GM19372 (cell line): ENCODE results near the gene CDC45.
A peak's percentile ranks its signal among the peaks of the same experiment; 100 is the strongest.
"Not testable (repeated sequence)": the region's sequence is repeated elsewhere in the genome, so short reads cannot be mapped to it uniquely, and the experiment has no call there.

Experiments used
- ATAC-seq: cut with Tn5 transposase; IDR thresholded peaks from one replicate; pipeline ENCODE4 v1.9.1; 2021; ENCODE audit warnings: mild to moderate bottlenecking, low read depth, moderate library complexity; ENCODE audit not compliant: unreplicated experiment

CDC45 gene

DNA sequence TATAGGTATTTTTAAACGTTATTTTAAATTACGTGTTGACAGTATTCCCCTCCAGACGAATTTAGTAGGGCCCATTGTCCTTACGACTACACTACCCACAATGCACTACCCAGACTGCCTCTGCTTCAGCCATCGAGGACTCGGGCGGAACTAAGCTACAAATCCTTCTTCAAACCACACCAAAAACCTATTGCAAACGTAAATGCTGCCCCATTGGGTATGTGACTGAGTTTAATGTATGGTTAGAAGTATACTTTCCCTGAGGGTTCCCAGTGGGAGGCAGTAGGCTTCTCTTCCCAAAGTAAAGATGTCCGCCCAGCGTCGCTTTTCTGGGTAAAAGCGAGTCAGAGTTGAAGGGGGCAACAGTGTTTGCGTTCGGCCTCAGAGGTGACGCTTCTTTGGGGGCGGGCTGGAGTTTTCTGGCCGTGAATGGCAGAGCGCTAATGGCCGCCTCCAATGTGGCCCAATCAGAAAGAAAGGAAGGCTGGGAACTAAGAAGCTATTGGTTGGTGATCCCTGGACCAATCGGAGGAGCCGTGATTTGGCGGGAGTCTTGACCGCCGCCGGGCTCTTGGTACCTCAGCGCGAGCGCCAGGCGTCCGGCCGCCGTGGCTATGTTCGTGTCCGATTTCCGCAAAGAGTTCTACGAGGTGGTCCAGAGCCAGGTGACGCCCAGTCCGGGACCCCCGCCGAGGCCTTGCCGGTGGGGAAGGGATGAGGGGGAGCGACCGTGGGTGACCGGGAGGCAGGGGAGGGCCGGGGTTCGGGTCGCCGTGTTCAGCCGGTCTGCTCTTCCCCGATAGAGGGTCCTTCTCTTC is at the start of gene CDC45:
Gene CDC45, plus strand, starts transcription at position 566 of the 818 bp plus-strand sequence. Its CDS starts 49 bp downstream, at position 615.
- ATAC-seq: peak; percentile 88

DNA sequence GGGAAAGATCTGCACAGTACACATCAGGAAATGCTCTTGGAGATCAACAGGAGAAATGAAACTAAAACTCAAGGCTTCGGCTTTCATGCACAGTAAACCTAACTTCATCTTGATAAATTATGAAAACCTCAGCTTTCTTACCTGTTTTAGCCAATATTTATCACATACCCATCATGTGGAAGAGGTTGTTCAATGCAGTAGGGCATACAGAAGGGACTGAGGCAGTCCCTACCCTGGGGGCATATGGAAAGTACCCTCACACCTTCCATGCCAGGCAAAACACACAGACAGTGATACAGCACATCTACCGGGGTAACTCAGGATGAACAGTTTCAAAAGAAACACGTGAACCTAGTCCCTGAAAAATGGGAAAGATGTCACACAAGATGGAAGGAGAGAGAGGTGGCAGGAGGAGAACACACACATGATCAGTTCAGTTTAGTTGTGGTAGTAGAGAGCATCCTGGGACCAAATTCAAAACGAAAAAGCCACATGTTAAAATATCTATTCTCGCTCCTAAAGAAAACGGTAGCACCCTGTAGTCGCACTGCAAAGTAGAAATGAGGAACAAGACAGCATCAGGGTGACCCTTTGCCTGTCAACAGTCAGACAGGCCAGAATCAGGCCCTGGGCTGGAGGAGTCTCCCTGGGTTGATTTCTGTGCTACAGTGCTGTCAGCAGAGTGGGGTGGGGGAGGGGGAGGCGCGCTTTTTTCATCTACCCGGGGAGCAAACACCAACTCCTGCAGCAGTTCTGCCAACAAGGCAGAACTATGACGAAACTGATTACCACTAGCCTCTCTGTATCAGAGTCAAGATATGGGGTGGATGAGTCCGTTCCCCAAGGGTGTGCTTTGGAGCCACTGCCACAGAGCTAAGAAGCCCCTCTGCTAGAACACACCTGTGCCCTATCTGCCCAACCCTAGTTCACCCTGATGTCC is 49.5 kb upstream of the CDC45 start:
- no peak for ATAC-seq

- ATAC-seq: no peak
Observed at GRCh38 chr22:19430890-19431541, 48.7 kb upstream of the CDC45 start.

- peak; percentile 50 for ATAC-seq
Observed at GRCh38 chr22:19431649-19432132, 48.0 kb upstream of the CDC45 start, which contains the start of gene HIRA. Gene HIRA, minus strand, starts transcription at chr22:19431733. Its CDS starts 257 bp downstream, at chr22:19431476.

GRCh38 chr22:19432133-19432851 is 47.4 kb upstream of the CDC45 start, which contains the start of gene MRPL40:
Gene MRPL40, plus strand, starts transcription at chr22:19432545. Its CDS starts 10 bp downstream, at chr22:19432555.
- ATAC-seq: peak; percentile 77

DNA sequence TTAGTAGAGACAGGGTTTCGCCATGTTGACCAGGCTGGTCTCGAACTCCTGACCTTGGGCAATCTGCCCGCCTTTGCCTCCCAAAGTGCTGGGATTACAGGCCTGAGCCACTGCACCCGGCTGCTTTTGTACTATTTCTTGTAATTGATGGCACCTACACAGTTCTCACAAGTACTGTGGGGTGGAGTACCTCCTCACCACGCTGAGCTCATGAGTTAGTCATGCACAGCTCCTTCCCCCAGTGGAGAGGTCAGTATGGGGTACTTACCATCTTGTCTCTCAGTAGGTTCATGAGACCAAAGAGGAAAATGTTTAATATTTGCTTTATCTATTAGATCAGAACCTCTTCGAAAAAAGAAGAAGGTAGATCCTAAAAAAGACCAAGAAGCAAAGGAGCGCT is 45.3 kb upstream of the CDC45 start:
- no peak for ATAC-seq

- no peak for ATAC-seq
Observed at GRCh38 chr22:19434829-19435580, 44.7 kb upstream of the CDC45 start.

GRCh38 chr22:19436444-19437161 is 43.1 kb upstream of the CDC45 start:
- not testable (repeated sequence) for ATAC-seq

DNA sequence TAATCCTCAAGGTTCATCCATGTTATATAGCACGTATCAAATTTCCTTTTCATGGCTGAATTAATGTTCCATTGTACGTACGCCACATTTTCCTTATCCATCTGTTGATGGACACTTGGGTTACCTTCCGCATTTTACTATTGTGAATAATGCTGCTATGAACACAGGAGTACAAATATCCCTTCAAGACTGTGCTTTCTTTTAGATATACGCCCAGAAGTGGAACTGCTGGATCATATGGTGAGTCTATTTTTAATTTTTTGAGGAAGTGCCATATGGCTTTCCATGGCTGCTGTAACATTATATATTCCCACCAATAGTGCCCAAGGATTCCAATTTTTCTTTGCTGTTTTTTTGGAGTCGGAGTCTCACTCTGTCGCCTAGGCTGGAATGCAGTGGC is 41.4 kb upstream of the CDC45 start:
- no peak for ATAC-seq

DNA sequence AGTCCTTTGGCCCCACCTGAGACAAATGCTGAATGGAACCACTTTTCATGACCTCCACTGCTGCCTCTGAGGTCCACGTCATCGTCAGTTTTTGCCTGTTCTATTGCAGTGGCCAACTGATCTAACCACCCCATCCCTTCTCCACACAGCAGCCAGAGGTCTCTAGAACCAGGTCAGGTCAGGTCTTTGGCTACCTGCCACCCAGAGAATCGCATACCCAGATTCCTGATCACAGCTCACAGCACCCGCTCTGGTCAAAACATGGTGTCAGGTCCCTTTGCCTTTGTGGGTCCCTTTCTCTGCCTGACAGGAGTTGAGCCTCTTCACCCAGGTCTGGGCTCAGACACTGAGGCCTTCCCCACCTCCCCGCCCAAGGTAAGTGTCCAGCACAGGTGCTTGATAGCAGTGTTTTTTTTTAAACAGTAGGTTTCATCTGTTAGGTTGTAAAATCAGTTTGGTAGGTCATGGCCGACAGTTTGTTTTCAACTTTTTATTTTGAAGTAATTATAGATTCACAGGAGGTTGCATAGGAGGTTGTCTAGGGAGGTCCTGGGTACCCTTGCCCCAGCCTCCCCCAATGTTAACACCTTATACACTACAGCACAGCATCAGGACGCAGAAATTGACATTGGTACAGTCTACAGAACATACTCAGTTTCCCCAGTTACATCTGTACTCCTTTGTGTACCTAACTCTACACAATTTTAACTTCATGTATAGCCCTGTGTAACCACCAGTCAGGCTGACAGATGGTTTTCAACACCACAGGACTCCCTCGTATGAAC is 39.1 kb upstream of the CDC45 start:
- no peak for ATAC-seq

DNA sequence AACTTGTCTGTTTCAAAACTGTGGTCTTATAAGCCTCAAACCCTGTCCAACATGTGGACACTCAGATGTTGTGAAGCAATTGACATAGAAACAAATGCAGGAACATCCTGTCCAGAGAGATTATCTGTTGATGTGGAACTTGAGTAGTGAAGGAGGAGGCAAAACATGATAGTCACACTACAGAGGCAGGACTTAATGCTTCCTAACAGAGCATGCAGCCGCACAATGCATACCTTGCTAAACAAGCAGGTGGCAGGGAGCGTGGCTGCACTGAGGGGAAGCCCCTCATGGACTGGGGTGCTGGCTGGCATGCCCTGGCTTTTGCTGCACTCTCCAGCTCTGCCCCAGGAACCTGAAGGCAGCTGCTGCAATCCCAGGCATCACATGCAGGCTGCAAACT is 37.6 kb upstream of the CDC45 start:
- ATAC-seq: no peak

DNA sequence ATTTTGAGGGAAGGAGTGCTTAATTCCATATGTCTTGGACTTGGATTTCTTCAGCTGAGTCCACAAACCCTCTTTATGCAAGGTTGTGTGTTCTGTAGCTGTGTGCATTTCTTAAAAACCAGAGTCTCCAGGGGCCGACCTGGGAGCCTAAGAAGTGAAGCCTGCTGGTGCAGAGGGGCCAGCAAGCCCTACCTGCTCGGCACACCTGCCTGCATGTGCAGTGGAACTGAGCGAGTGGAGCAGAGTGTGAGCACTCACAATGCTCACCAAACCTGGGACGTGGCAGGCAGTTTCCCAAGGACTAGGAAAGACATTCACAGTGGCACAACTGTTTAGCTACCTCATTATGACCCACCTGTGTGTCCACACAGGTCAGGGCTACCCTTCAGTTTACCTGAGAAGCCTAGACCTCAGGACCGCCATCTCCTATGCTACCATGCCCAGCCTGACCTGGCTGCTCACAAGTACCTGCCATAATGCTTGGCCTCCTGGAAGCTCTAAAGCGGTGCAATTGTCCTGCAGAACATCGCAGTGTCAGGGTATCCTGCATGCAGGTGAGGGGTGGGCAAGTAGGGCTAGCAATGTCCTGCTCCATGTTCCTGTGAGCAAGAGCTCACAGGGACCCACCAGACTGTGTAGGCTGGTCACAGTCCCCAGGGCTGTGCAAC is 36.0 kb upstream of the CDC45 start:
- ATAC-seq: no peak

GRCh38 chr22:19445279-19445982 is 34.3 kb upstream of the CDC45 start:
- not testable (repeated sequence) for ATAC-seq

- ATAC-seq: no peak
Observed at GRCh38 chr22:19446603-19447329, 33.0 kb upstream of the CDC45 start.

- ATAC-seq: peak; percentile 75
Observed at GRCh38 chr22:19447330-19448075, 32.2 kb upstream of the CDC45 start, which contains the start of gene C22orf39. Gene C22orf39, minus strand, starts transcription at chr22:19447711. Its CDS starts 23 bp downstream, at chr22:19447688.
